ENCODE results near the gene CCN6.

GRCh38 chr6:112054555-112055190 lies 769 bp downstream of the CCN6 start:
- TF ChIP-seq, protein P1, sequence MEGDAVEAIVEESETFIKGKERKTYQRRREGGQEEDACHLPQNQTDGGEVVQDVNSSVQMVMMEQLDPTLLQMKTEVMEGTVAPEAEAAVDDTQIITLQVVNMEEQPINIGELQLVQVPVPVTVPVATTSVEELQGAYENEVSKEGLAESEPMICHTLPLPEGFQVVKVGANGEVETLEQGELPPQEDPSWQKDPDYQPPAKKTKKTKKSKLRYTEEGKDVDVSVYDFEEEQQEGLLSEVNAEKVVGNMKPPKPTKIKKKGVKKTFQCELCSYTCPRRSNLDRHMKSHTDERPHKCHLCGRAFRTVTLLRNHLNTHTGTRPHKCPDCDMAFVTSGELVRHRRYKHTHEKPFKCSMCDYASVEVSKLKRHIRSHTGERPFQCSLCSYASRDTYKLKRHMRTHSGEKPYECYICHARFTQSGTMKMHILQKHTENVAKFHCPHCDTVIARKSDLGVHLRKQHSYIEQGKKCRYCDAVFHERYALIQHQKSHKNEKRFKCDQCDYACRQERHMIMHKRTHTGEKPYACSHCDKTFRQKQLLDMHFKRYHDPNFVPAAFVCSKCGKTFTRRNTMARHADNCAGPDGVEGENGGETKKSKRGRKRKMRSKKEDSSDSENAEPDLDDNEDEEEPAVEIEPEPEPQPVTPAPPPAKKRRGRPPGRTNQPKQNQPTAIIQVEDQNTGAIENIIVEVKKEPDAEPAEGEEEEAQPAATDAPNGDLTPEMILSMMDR (IDR thresholded peaks at IDR 0.05) = no peak
- TF ChIP-seq POLR2A (IDR thresholded peaks at IDR 0.05) = no peak
- no peak for TF ChIP-seq EP300 (IDR thresholded peaks at IDR 0.05)
- no peak for TF ChIP-seq POLR2AphosphoS5 (IDR thresholded peaks at IDR 0.05)

Measured in suprapubic skin (tissue), 4 donors.